ENCODE measurements around the gene UNC5CL. TPM values are rescaled to one million over a fixed set of nuclear protein-coding genes. Genes with fewer than 3 reads are reported as not detected.

Gene UNC5CL
- total and polyA plus RNA-seq, 2 of the 8 experiments (the other 6 are each of a cell fraction or from before 2014, with no cell fraction given): 1.3 to 1.7 TPM

DNA sequence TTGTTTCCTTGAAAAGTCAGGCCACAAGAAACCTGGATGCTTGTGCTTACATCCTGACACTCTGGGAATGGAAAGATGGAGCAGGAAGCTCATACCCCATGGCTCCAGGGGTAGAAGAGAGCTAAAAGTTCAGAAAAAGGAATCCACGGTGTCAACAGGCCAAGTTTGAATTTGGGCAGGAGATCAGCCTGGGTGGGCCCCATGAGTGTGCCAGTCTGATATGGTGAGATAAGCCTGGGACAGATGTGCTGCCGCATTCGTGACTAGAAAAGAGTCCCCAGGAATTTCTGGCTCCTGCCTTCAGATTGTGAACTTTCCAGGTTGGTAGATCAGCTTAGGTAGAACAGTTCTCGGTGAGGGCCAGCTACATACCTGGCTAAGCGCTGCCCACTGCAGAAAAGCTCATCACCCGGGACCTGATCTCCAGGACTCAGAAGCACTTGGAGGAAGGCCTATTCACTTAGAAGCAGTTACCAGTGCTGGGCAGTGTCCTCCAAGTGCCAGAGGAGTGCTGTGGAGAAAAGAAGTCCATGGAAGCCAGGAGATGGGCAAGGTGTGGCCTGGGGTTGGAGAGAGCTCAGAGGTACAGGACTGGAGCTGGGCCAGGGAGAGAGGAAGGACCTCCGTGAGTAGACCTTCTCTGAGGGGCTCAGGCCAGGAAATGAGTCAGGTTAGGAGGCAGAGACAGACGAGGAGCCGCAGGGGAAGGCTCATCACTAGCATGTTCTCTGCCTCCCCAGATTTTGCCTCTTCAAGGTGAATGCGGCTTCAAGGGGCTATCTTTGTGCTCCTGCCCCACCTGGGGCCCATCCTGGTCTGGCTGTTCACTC is 3.4 kb upstream of the UNC5CL start, which contains the start of gene TSPO2:
Gene TSPO2, plus strand, starts transcription at position 242 of the 830 bp plus-strand sequence. Its CDS starts 519 bp downstream, at position 761.
- no peak within 1 kb of the TSS for H3K14ac ChIP-seq (ENCODE audit: insufficient read length)
- no peak for DNase-seq (ENCODE audit: low read depth in 1 of 2, low spot score in 2 of 2)
- H3K4me1 ChIP-seq (replicated peaks in 1 of 4; ENCODE audit: control insufficient read depth in 3 of 4, insufficient read depth in 4 of 4, low read length in 3 of 4): peaks cover 0 to 4% (median 3%) of the 10 kb centered on the region in 4 experiments; a peak in 5 of 7 replicates
- no peaks in the 10 kb centered on the region for H3K79me1 ChIP-seq (ENCODE audit: low read depth, low read length)
- H2BK120ac ChIP-seq (replicated peaks; ENCODE audit: low read depth, low read length): no peak within 1 kb of the TSS
- WGBS, 2 experiments (ENCODE audit: extremely low coverage in 1 of 2, insufficient coverage in 1 of 2, insufficient read length in 1 of 2, insufficient replicate concordance in 2 of 2, low coverage in 1 of 2, low lambda C conversion rate in 2 of 2, missing lambda C conversion rate in 1 of 2): 87% methylated on average over 10 of the region's 10 CpGs; no CpG with 5 or more reads in 1 of the 2 experiments
- no peak within 1 kb of the TSS for H3K9ac ChIP-seq (replicated peaks in 1 of 4; ENCODE audit: extremely low read depth in 1 of 4, low read depth in 3 of 4, low read length in 3 of 4)
- CTCF ChIA-PET (ENCODE audit: partially characterized antibody): interaction anchor here (0.7 to 6.0 kb wide), 7 partner anchors 10 to 173 kb away, joined by 3 to 80 read pairs (median 4); no protein-coding TSS in a partner anchor
- no peak within 1 kb of the TSS for H2BK15ac ChIP-seq (ENCODE audit: low read length)
- no peak for FAIRE-seq
- H2AK5ac ChIP-seq (ENCODE audit: low read depth, low read length): no peak within 1 kb of the TSS
- H3K27me3 ChIP-seq (replicated peaks in 1 of 4; ENCODE audit: control insufficient read depth in 3 of 4, extremely low read depth in 1 of 4, insufficient read depth in 3 of 4, low read length in 3 of 4): no peaks in the 10 kb centered on the region
- H2BK5ac ChIP-seq (ENCODE audit: low read depth, low read length): no peak within 1 kb of the TSS
- H4K5ac ChIP-seq (ENCODE audit: insufficient read length, low read depth, low read length): no peak within 1 kb of the TSS
- H4K20me1 ChIP-seq (replicated peaks in 1 of 2; ENCODE audit: control insufficient read depth in 1 of 2, insufficient read depth in 2 of 2, low read length in 2 of 2): no peaks in the 10 kb centered on the region
- no peak within 1 kb of the TSS for H2BK12ac ChIP-seq (ENCODE audit: low read depth, low read length)
- no peaks in the 10 kb centered on the region for H3K23me2 ChIP-seq (ENCODE audit: low read depth, low read length)
- no peaks in the 10 kb centered on the region for H3K79me2 ChIP-seq (ENCODE audit: control insufficient read depth in 1 of 2, insufficient read depth in 2 of 2, low read length in 2 of 2)
- H3K4me2 ChIP-seq (ENCODE audit: insufficient read depth in 1 of 2, low read depth in 2 of 2, low read length in 2 of 2): no peak within 1 kb of the TSS
- no peak within 1 kb of the TSS for H3K4ac ChIP-seq (replicated peaks; ENCODE audit: insufficient read length, low read depth, low read length)
- no peak within 1 kb of the TSS for H4K8ac ChIP-seq (ENCODE audit: extremely low read depth, insufficient read depth, low read length)
- no peaks in the 10 kb centered on the region for H3K9me3 ChIP-seq (ENCODE audit: insufficient read depth in 2 of 2, low read depth in 1 of 2, low read length in 1 of 2)
- H2AFZ ChIP-seq (ENCODE audit: low read length): no peak within 1 kb of the TSS
- H3K4me3 ChIP-seq (ENCODE audit: extremely low read depth in 1 of 4, insufficient read depth in 2 of 4, low read depth in 3 of 4, low read length in 4 of 4): no peak within 1 kb of the TSS
- no peak within 1 kb of the TSS for H3K23ac ChIP-seq (ENCODE audit: insufficient read length)
- no peaks in the 10 kb centered on the region for H3K36me3 ChIP-seq (ENCODE audit: control insufficient read depth in 2 of 4, insufficient read depth in 4 of 4, low read length in 3 of 4)
- POLR2A ChIA-PET (ENCODE audit: partially characterized antibody): interaction anchor here (0.9 kb wide), 1 partner anchor 28 kb away, joined by 3 read pairs; no protein-coding TSS in a partner anchor
- no peak within 1 kb of the TSS for H2BK20ac ChIP-seq (ENCODE audit: low read length)
- H3K56ac ChIP-seq (replicated peaks; ENCODE audit: insufficient read length, low read depth, low read length): no peak within 1 kb of the TSS
- H3K18ac ChIP-seq (ENCODE audit: extremely low read depth, low read length): no peak within 1 kb of the TSS
- no peak within 1 kb of the TSS for H4K91ac ChIP-seq (replicated peaks; ENCODE audit: insufficient read length, low read length)
- no peak within 1 kb of the TSS for H3K27ac ChIP-seq (ENCODE audit: low read depth, low read length)
- no peak for TF ChIP-seq RXRA (IDR thresholded peaks at IDR 0.05; ENCODE audit: insufficient read depth, low read depth, low read length)
- TF ChIP-seq HDAC6 (IDR thresholded peaks at IDR 0.05; ENCODE audit: low read depth, low read length): no peak
- no peak for TF ChIP-seq CHD1 (IDR thresholded peaks at IDR 0.05; ENCODE audit: low read depth, low read length)
- no peak for TF ChIP-seq MAFK (IDR thresholded peaks at IDR 0.05; ENCODE audit: low read depth, low read length)
- no peak for TF ChIP-seq JUN (IDR thresholded peaks at IDR 0.05; ENCODE audit: low read depth, low read length)
- no peak for TF ChIP-seq FOSL1 (IDR thresholded peaks at IDR 0.05; ENCODE audit: insufficient read depth, low read depth, low read length)
- no peak for TF ChIP-seq EZH2 (IDR thresholded peaks at IDR 0.05; ENCODE audit: low read depth, low read length, severe bottlenecking)
- no peak for TF ChIP-seq TAF1 (IDR thresholded peaks at IDR 0.05; ENCODE audit: low read depth, low read length)
- TF ChIP-seq EP300 (IDR thresholded peaks at IDR 0.05; ENCODE audit: borderline replicate concordance in 1 of 2, low read depth in 2 of 2, low read length in 2 of 2): no peak
- no peak for TF ChIP-seq TBP (IDR thresholded peaks at IDR 0.05; ENCODE audit: low read depth, low read length)
- TF ChIP-seq KDM5A (IDR thresholded peaks at IDR 0.05; ENCODE audit: low read length): no peak

All from H1 (cell line).